ENCODE results near the gene DYNLT2. TPM values are rescaled to one million over a fixed set of nuclear protein-coding genes. Genes with fewer than 3 reads are reported as not detected.

Gene DYNLT2
- total RNA-seq, 4 donors from 2014 or later: 0.94 to 3.1 (median 1.4) TPM

- TF ChIP-seq CTCF (IDR thresholded peaks at IDR 0.05): no peak
- TF ChIP-seq POLR2A (IDR thresholded peaks at IDR 0.05): no peak
- H3K9me3 ChIP-seq: no peaks in the 10 kb centered on the region
- no peak for DNase-seq
- peaks cover 0 to 6% (median 0%) of the 10 kb centered on the region in 4 donors for H3K27me3 ChIP-seq
- 64% methylated on average over 4 of the region's 4 CpGs for WGBS, 2 donors
- H3K4me3 ChIP-seq: no peak overlapping the region
- peaks cover 0 to 4% (median 0%) of the 10 kb centered on the region in 3 donors for H3K36me3 ChIP-seq
- H3K27ac ChIP-seq: no peak overlapping the region
- H3K4me1 ChIP-seq: peaks cover 0 to 23% (median 0%) of the 10 kb centered on the region in 3 donors
- intact Hi-C loops (cut with DNase I): no loop called here
These were observed 37.4 kb upstream of the DYNLT2 start for GRCh38 chr6:169788809-169789145.

- no peak overlapping the region for H3K4me3 ChIP-seq
- H3K27me3 ChIP-seq: peaks cover 0 to 6% (median 0%) of the 10 kb centered on the region in 4 donors
- DNase-seq: no peak
- WGBS, 2 donors: 79 to 83% methylated on average over 7 of the region's 7 CpGs
- no peaks in the 10 kb centered on the region for H3K9me3 ChIP-seq
- no peak for TF ChIP-seq POLR2A (IDR thresholded peaks at IDR 0.05)
- TF ChIP-seq CTCF (IDR thresholded peaks at IDR 0.05): no peak
- peaks cover 0 to 14% (median 0%) of the 10 kb centered on the region in 3 donors for H3K36me3 ChIP-seq
- intact Hi-C loops (cut with DNase I): no loop called here
- peaks cover 0 to 23% (median 3%) of the 10 kb centered on the region in 3 donors for H3K4me1 ChIP-seq
- no peak overlapping the region for H3K27ac ChIP-seq
These were observed 36.4 kb upstream of the DYNLT2 start for GRCh38 chr6:169787797-169788196.

- no peak overlapping the region for H3K27ac ChIP-seq
- peaks cover 0 to 17% (median 0%) of the 10 kb centered on the region in 3 donors for H3K36me3 ChIP-seq
- DNase-seq: no peak
- WGBS, 2 donors: 73 to 81% methylated on average over 3 to 5 of the region's 5 CpGs
- peaks cover 0 to 23% (median 3%) of the 10 kb centered on the region in 3 donors for H3K4me1 ChIP-seq
- H3K4me3 ChIP-seq: no peak overlapping the region
- TF ChIP-seq POLR2A (IDR thresholded peaks at IDR 0.05) (no peak), CTCF (IDR thresholded peaks at IDR 0.05) (no peak)
- peaks cover 0 to 6% (median 0%) of the 10 kb centered on the region in 4 donors for H3K27me3 ChIP-seq
- H3K9me3 ChIP-seq: no peaks in the 10 kb centered on the region
- intact Hi-C loops (cut with DNase I): no loop called here
These were observed 35.0 kb upstream of the DYNLT2 start for GRCh38 chr6:169786349-169786748.

- DNase-seq: no peak
- WGBS, 2 donors: 97 to 98% methylated on average over 6 to 9 of the region's 9 CpGs
- intact Hi-C loops (cut with DNase I): no loop called here
These were observed 34.2 kb upstream of the DYNLT2 start for GRCh38 chr6:169785566-169785965.

More at GRCh38 chr6:169785566-169785965, 34.2 kb upstream of the DYNLT2 start:
- TF ChIP-seq CTCF (IDR thresholded peaks at IDR 0.05): no peak
- no peak for TF ChIP-seq POLR2A (IDR thresholded peaks at IDR 0.05)
- Histone ChIP-seq H3K9me3 (no peaks in the 10 kb centered on the region), H3K27ac (no peak overlapping the region), H3K36me3 (peaks cover 0 to 23% (median 0%) of the 10 kb centered on the region in 3 donors), H3K4me1 (peaks cover 0 to 15% (median 3%) of the 10 kb centered on the region in 3 donors), H3K4me3 (no peak overlapping the region), H3K27me3 (peaks cover 0 to 6% (median 0%) of the 10 kb centered on the region in 4 donors)

Data from esophagus squamous epithelium (tissue), 5 donors.